Measurements from ENCODE around the gene SNTB2.

SNTB2 gene

DNA sequence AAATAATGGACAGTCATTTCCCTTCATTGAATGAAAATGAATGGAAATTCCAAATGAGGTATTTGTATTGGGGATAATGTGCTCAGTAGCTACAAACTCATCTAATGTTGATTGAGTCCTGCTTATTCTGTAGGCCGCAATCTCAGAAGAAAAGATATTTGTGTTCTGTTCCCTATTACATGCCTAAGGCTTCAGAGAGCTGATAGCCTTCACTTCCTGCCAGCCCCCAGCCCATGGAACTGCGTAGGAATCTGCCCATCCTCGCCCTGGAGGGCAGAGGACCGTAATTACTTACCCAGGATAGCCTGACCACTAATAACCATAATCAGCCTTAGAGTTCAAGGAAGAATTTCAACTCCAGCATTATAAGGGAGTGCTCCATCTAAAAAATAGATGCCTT, 17.9 kb upstream of the SNTB2 start:
- H3K4me3 ChIP-seq (ENCODE audit: low read depth, low read length), result no peak overlapping the region
- TF ChIP-seq, protein P1, sequence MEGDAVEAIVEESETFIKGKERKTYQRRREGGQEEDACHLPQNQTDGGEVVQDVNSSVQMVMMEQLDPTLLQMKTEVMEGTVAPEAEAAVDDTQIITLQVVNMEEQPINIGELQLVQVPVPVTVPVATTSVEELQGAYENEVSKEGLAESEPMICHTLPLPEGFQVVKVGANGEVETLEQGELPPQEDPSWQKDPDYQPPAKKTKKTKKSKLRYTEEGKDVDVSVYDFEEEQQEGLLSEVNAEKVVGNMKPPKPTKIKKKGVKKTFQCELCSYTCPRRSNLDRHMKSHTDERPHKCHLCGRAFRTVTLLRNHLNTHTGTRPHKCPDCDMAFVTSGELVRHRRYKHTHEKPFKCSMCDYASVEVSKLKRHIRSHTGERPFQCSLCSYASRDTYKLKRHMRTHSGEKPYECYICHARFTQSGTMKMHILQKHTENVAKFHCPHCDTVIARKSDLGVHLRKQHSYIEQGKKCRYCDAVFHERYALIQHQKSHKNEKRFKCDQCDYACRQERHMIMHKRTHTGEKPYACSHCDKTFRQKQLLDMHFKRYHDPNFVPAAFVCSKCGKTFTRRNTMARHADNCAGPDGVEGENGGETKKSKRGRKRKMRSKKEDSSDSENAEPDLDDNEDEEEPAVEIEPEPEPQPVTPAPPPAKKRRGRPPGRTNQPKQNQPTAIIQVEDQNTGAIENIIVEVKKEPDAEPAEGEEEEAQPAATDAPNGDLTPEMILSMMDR (IDR thresholded peaks at IDR 0.05; ENCODE audit: insufficient read depth, low read depth, low read length, missing control alignments), result no peak
- DNase-seq (ENCODE audit: low read depth), result no peak

DNA sequence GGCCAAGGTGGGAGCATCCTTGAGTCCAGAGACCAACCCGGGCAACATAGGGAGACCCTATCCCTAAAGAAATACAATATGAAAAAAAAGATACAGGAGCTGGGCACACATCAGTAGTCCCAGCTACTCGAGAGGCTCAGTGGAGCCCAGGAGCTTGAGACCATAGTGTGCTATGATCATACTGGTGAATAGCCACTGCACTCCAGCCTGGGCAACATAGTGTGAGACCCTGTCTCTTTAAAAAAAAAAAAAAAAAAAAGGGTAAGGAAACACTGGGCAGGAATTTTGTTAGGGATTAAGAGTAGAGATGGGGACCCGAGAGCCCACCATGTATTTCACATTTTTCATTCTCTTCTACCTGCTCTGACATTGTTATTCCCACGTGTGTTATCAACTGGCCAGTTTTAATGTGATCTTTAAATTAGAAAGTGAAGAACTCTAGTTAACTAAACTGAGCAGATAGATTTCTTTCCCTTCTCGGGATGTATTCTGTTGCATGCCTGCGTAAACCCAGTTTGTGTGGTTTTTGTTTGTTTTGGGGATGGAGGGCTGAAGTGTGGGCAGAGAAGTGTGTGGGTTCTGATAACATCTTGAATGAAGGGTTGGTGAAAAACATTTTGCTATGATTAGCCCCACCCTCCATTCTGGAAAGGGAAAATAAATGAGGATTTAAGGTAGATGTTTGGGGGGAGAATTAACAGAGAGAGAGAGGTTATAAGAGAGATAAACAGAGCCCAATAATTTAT, 17.2 kb upstream of the SNTB2 start:
- TF ChIP-seq, protein P1 (IDR thresholded peaks at IDR 0.05; ENCODE audit: insufficient read depth, low read depth, low read length, missing control alignments), result no peak
- DNase-seq (ENCODE audit: low read depth), result no peak
- H3K4me3 ChIP-seq (ENCODE audit: low read depth, low read length), result no peak overlapping the region

DNA sequence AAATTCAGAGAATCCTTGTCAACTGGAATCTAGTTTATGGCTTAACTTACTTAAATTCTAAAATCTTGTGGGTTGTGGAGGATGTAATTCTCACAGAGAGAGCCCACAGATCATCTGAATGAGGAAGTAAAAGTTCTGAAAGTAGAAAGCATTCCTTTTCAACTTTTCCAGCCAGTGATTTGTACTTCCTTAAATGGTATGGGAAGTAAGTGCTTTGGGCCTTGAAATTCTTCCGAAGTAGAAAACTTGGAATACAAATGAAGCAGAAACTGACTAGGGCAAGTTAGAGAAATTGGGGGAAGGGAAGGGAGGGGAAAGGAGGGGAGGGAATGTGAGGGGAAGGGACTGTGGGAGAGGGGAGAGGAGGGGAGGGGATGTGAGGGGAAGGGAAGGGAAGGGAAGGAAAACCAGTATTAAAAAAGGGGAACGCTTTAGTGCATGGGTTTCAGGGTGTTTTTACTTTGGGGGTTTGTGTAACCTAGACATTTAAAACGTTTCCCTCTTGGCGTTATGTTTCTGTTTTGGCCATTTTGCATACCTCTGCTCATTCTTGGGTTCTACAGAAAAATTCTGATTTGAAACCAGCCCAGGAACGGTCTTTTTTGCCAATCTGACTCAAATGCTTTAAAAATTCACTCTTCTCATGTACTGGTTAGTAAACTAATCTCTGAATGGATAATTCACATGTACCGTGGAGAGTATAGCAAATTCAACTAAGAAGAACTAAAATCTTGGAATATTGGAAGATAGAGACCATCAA, 15.5 kb upstream of the SNTB2 start:
- no peak for DNase-seq (ENCODE audit: low read depth)
- H3K4me3 ChIP-seq (ENCODE audit: low read depth, low read length), result no peak overlapping the region

DNA sequence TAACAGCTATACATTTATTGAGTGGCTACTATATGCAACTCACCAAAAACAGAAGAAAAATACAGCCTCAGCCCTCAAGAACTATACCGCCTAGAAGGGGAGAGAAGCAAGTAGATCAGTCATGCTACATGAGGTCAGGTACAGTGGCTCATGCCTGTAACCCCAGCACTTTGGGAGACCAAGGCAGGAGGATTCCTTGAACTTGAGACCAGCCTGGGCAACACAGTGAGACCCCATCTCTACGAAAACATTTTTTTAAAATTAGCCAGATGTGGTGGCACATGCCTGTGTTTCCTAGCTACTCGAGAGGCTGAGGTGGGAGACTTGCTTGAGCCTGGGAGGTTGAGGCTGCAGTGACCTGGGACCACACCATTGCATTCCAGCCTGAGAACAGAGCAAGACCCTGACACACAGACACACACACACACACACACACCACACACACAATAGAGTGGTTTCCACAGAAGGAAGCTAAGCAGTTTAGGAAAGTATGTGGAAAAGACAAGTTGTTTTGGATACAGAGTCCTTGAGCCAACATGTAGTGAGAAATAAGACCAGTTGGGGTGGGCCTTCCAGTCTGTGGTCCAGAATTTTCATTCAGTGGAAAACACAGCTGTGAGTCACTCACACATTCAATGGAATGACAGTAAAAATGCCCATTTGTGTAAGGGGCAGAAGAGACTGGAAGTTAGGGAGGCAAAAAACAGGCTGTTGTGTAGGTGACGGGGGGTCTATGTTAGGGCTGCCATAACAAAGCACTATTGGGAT, 10.7 kb upstream of the SNTB2 start:
- H3K4me3 ChIP-seq (ENCODE audit: low read depth, low read length), result no peak overlapping the region
- no peak for DNase-seq (ENCODE audit: low read depth)
- TF ChIP-seq, protein P1 (IDR thresholded peaks at IDR 0.05; ENCODE audit: insufficient read depth, low read depth, low read length, missing control alignments), result no peak

More for the DNA sequence above, 15.5 kb upstream of the SNTB2 start:
- TF ChIP-seq, protein P1 (IDR thresholded peaks at IDR 0.05; ENCODE audit: insufficient read depth, low read depth, low read length, missing control alignments), result no peak

DNA sequence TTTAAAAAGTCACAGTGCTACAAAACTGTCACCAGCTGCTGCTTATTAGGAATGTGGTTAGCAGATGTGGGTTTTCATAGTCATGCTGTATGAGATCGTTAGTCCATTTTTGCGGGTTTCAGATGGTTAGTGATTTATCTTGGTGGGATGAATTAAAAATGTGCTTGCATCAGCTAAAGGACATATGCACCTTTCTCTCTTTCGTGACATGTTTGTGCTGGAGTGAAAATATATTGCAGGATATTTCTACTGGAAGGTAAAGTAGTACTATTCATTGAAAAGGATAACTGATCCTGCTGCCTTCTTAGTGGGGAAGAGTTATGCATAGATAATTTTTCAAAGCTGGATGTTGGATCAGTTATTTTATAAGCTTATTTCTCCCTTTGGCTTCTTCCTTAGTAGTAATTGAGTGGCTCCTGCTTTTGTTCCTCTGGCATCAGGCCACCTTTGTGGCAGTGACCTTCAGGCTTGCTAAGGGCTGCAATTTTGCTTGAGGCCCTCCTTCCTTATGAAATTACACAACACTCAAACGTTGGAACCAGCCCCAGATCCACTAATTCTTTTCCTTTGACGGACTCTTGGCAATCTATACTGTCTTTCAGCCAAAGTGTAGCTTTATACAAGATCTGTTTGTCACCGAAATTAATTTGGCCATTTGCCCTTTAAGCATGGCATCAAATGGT, 7.5 kb upstream of the SNTB2 start:
- no peak overlapping the region for H3K4me3 ChIP-seq (ENCODE audit: low read depth, low read length)
- TF ChIP-seq, protein P1 (IDR thresholded peaks at IDR 0.05; ENCODE audit: insufficient read depth, low read depth, low read length, missing control alignments), result no peak
- no peak for DNase-seq (ENCODE audit: low read depth)

DNA sequence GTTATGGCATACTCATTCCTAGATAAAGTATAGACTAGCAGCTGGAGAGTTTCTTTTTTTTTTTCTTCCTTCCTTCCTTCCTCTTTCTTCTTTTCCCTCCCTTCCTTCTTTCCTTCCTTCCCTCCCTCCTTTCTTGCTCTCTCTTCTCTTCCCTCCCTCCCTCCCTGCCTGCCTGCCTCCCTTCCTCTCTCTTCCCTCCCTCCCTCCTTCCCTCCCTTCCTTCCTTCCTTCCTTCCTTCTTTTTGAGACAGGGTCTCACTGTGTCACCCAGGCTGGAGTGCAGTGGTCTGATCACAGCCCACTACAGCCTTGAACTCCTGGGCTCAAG, 7.0 kb upstream of the SNTB2 start:
- no peak overlapping the region for H3K4me3 ChIP-seq (ENCODE audit: low read depth, low read length)
- TF ChIP-seq, protein P1 (IDR thresholded peaks at IDR 0.05; ENCODE audit: insufficient read depth, low read depth, low read length, missing control alignments), result no peak
- no peak for DNase-seq (ENCODE audit: low read depth)
